Measurements from ENCODE around the gene MAGEA6.
"Not testable (repeated sequence)": the region's sequence is repeated elsewhere in the genome, so short reads cannot be mapped to it uniquely, and the experiment has no call there.

DNA sequence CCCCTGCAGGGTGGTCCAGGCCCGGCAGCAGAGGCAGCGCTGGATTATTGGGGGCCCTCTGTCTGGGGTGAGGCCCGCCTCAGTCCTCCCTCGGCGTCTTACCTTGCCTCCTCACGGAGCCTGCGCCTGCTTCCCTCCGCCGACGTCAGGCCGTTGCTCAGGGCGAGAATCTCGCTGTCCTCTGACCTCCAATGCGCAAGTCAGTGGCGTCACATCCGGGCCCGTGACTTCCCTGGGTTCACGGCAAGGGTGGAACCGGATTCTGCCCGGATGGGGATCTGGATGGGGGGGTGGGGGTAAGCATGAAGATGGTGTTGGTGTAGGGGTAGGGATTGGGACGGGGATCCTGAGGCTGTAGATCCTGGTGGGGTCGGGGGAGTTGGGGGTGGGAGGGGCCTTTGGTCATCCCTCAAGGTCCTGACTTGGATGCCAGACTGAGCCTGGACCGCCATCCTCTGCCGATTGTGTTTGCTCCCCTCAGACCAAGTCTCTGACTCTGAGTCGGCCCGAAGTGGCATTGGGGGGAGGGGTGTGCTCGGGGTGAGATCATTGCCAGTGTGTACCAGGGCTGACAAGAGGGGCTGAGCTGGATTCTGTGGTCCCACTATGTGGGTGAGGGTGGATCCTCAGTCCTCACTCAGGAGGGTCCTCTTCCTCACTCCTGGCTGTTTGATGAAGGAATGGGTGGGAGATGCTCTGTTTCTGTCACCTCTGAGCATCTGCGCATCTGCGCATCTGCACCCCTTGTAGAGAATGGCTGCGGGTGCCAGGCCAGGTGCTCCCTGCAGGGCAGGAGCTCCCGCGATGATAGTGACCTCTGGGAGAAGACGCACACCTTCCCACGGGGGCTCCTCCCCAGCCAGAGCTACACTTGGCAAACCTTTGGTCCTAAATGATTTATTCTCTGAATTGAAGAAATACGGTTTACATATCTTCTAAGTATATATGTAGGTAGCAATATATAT lies 15.5 kb downstream of the MAGEA6 start, which contains the start of gene MAGEA2:
- TF ChIP-seq POLR2A (IDR thresholded peaks at IDR 0.05), result not testable (repeated sequence)
- TF ChIP-seq, protein P1, sequence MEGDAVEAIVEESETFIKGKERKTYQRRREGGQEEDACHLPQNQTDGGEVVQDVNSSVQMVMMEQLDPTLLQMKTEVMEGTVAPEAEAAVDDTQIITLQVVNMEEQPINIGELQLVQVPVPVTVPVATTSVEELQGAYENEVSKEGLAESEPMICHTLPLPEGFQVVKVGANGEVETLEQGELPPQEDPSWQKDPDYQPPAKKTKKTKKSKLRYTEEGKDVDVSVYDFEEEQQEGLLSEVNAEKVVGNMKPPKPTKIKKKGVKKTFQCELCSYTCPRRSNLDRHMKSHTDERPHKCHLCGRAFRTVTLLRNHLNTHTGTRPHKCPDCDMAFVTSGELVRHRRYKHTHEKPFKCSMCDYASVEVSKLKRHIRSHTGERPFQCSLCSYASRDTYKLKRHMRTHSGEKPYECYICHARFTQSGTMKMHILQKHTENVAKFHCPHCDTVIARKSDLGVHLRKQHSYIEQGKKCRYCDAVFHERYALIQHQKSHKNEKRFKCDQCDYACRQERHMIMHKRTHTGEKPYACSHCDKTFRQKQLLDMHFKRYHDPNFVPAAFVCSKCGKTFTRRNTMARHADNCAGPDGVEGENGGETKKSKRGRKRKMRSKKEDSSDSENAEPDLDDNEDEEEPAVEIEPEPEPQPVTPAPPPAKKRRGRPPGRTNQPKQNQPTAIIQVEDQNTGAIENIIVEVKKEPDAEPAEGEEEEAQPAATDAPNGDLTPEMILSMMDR (IDR thresholded peaks at IDR 0.05), result not testable (repeated sequence)

Measured in body of pancreas (tissue), 4 donors.